Hematopoietic multipotent progenitor cell (in vitro differentiated cells): Measurements from ENCODE around the gene CHERP. TPM values are rescaled to one million over a fixed set of nuclear protein-coding genes. Genes with fewer than 3 reads are reported as not detected.
"Not testable (repeated sequence)": the region's sequence is repeated elsewhere in the genome, so short reads cannot be mapped to it uniquely, and the experiment has no call there.

Experiments
- DNase-seq, 3 donors: peaks; one replicate each; pipeline ENCODE4 v3.0.0-alpha.2; 2011 to 2015; ENCODE audit warnings: low read depth in 2 of 3, low spot score in 2 of 3
- total RNA-seq: library from RNA; depleted of rRNA; stranded (reverse); fragments of >200 nt; gene quantifications from one replicate; pipeline ENCODE4 v1.2.3, GENCODE V29; 2012

The CHERP gene
- total RNA-seq, 1 donor, result 13.2 TPM

GRCh38 chr19:16522559-16523377 is 19.5 kb downstream of the CHERP start:
- DNase-seq, result no peak

DNA sequence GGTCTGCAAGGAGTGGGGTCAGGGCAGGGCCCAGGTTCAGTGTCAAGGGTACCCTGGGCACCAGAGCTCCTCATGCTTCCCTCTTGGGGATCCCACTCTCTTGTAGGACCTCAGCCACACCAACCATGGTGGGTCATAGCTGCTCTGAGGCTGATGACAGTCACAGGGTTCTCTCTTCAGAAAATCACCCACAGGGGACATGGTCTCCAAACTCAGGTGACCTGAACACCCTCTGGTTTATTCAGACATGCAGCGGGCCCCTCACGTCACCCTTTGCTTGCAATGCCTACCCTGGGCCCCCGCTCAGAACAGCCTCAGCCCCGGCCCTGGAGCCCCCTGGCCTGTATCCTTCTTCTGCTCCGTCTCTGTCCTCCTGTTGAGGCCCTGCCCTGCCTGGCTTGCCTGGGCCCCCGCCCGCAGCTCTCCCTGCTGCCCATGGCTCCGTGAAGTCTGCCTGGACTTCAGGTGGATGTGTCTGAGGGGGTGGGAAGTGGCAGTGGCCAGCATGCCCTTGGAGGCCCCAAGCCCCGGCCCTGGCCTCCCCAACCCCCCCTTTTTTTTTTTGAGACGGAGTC is 20.4 kb downstream of the CHERP start:
- DNase-seq, result no peak

DNA sequence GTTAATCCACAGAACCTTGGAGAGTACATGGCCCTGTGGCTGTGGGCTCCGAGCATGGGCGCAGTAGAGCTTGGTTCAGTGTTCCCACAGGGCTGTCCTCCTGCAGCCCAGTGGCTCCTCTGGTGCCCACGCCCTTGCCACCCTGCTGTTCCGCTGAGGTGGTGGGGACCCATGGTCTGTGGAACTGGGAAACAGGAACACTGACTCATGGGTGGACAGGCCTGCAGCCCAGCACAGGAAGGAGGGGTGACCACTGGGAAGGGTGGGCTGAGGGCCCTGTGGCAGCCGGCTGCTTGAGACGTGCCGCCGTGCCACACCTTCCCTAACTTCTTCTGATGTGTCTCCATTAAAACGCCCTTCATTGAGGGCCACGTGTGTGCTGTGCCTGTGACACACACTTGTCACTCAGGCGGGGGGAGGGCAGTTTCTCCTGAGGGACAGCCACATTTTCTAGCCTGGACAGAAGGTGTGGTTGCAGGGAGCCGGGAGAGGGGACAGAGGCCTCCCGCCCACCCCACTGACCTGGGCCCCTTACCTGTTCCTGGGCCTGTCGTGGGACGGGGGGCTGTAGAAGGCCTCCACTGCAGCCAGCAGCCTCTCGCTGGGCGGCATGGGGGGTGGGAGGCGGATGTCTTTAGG is 21.1 kb downstream of the CHERP start:
- DNase-seq, result no peak

DNA sequence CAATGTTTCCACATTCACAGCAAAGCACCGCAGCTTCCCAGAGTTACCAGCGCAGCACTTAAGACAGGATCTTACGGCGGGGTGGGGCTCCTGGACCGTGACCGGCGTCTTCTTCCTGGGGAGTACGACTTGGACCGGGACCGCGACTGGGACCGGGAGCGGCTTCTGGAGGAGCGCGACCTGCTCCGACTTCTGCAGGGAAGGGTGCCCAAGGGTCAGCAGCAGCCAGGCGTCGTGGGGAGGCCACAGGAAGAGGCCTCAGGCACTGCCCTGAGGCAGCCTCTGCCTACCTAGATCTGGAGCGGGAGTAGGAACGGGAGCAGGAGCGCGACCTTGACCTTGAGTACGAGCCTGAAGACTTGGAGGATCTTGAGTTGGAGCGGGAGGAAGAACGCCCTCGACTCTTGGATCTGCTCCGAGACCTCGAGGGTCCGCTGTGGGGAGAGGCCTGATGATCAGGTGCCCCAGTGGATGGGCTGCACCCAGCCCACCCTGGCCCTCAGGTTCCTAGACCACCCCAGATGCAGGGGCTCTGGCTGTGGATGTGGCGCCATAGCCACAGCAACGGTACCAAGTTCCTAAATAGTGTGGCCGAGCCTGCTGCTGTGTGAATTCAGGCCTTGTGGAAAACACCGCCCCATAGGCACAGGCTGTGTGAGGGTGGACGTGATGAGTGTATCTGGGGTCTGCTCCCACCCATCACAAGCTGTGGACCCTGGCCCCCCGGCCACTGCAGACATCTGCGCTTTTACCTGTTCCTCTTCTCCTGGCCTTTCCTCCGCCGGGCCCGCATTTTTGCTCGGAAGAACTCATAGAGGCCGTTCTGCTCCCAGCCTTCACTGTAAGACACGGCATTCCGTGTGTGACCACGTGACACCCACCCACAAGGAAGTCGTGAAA is 21.9 kb downstream of the CHERP start:
- no peak for DNase-seq

DNA sequence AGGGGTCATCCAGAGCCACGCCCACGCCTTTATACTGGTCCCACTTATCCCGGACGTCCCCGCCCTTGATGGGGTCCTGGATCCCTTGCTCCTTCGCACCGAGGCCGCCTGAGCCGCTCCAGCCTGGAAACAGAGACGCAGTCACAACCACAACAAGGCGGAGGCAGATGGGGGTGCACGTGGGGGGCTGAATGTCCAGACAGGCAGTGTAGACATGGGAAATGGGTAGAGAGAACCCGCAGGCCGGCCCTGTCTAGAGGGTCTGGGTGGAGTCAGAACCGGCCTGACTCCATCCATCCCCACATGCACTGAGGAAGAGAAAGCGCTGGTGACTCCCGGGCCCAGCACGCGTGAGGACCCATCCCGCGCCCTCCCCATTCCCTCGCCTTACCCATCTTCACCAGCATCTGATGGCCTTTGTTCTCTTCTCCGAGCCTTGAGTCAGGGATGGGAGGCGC is 23.0 kb downstream of the CHERP start:
- no peak for DNase-seq

DNA sequence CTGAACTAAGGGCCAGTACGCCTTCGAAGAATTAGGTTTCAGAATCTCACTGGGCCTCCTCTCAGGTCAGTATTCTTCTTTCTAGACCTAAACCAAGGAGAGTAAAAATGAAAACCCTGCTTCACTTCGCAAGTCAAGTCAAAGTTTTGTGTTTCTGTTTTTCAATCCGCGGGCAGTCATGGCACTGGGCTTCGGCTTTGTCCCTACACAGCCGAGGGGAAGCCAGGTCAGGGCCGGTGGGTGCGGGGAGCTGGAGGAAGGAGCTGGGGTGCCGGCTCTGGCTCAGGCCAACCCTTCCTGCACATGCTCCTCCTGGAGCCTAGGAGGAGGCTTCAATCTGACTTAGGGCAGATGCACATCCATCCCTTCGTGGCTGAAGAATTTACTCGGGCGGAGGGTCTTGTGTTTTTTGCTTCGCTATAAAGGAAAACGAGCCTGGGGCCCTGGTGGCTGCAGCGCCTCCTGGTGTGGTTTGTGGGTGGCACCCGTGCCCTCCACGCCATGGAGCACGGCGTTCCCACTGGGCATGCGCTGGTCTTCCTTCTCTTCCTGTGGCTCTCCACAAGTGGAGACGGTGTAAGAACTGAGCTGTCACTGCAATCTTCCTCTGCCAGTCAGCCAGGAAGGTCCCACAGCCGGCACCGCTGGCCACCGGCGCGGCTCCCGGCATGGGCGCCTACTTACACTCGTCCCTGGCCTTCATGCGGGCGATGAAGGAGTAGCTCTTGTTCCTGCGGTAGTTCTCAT is 23.6 kb downstream of the CHERP start:
- DNase-seq, result no peak

GRCh38 chr19:16518061-16518460 is 24.2 kb downstream of the CHERP start:
- no peak for DNase-seq

DNA sequence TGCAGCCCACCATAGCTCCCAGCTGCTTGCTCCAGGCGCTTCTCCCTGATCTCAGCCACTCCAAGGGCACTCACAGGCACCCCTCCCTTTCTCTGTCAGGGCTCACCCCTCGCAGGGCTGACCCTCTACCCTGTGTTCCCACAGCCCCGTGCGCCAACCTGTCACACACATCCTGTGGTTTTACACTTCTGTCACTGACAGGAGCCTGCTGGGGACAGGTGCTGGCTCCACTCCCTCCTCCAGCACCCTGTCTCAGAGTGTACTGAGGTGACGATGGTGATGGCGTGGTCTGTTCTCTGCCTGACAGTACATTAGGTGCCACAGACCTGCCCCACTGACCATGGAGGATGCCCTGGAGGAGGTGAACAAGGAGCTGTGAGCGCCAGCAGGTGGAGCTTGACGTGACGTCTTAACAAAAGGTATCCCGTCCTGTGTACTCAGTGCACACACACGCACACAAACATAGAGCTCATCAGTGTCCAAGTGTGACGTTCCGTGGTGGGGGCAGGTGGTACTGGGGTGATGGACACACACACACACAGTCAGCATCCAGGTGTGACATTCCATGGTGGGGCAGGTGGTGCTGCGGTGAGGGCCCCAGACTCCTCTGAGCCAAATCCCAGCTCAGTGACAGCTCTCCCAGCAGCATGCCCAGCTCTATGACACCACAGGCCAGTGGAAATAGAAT is 25.2 kb downstream of the CHERP start:
- DNase-seq, result no peak

DNA sequence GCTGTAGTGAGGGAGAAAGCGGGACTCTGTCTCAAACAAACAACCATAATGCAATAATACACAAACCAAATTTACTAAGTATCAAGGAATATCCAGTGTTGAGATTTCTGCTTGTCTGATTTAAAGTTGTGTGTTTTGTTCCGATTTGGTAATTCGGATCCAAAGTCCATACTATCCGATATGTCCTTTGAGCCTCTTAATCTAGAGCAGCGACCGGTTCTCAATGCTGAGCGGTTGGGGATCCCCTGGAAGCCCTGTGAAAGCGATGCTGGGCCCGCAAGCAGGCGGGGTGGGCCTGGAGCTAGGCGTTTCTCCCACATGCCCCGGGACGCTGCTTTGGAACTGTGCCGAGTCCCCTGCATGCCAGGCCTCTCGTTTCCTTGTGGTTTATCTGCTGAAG is 25.9 kb downstream of the CHERP start:
- no peak for DNase-seq

DNA sequence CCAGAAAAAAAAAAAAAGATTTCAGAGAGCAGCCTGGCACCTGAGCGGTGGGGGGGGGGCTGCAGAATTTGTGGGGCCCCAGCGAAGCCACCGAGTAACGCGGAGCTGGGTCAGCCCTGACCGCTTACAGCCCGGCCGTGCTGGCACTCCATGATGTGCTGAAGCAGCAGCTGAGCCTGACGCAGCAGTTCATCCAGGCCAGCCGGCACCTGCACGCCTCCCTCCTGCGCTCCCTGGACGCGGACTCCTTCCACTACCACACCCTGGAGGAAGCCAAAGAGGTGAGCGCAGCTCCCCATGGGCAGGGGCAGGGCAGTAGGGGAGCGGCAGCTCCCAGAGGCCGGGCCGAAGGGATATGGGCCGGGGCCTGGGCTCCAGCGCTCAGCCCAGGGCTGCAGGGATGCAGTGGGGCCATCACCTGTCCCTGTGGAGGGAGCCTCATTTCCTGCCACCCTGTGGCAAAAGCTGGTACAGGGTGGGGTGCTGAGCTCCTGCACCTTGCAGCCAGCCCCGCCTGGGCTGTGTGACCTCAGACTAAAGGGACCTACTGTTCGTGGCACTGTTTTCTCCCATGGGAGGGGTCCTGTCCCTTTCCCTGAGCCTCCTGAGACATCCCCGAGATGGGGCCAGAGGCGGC is 27.7 kb downstream of the CHERP start:
- DNase-seq, result no peak

- not testable (repeated sequence) for DNase-seq
Observed at GRCh38 chr19:16512611-16513010, 29.6 kb downstream of the CHERP start.

DNA sequence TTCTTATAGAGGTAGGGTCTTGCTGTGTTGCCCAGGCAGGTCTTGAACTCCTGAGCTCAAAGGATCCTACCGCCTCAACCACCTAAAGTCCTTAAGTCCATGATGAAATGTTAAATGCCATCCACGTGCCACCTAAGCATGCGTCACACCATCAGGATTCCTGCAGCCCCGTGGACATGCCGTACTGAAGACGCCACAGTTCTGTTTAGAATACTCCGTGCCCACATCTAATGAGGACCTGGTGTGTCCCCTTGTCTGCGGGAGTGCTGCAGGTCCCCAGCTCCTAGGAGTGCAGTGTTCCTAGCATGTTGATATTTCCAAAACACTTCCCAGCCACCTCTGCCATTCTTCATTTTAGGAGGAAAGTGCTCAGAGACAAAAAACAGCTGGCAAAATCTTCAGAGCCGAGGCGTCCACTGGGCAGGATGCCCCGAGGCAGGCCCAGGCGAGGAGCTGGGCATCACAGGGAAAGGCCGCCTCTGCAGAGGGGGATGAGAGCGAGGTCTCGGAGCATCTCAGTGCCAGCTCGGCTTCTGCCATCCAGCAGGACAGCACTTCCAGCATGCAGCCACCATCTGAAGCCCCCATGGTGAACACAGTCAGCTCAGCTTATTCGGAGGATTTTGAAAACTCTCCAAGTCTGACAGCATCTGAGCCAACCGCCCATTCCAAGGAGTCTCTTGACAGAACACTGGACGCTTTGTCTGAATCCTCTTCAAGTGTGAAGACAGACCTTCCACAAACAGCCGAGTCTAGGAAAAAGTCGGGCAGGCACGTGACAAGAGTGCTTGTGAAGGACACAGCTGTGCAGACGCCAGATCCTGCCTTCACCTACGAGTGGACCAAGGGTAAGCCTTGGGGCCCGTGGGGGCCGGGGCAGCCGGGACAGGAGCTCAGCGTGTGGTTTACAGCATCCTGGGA is 32.8 kb downstream of the CHERP start:
- no peak for DNase-seq

- no peak for DNase-seq
Observed at GRCh38 chr19:16508546-16508945, 33.7 kb downstream of the CHERP start.

DNA sequence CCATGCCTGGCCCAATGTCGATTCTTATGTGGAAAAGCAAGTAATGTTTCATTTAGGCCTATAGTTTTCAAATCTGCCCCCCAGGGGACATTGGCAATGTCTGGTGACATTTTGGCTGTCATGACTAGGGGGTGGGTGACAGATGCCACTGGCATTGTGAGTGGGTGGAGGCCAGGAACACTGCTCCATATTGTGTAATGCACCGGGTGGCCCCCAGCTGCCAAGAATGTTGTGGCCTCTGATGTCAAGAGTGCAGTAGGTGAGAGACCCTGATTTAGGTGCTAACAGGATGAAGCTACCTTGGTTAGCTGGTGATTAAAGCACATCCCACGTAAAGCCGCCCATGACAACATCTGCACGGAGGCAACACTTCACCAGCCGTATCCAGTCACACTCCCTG is 35.3 kb downstream of the CHERP start:
- DNase-seq, result no peak

DNA sequence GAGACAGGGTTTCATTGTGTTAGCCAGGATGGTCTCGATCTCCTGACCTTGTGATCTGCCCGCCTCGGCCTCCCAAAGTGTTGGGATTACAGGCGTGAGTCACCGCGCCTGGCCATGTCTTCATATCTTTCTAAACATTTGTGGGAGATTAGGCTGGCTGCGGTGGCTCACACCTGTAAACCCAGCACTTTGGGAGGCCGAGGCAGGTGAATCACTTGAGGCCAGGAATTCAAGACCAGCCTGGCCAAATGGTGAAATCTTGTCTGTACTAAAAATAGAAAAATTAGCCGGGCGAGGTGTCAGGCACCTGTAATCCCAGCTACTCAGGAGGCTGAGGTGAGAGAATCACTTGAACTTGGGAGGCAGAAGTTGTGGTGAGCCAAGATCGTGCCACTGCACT is 36.1 kb downstream of the CHERP start:
- not testable (repeated sequence) for DNase-seq

GRCh38 chr19:16504271-16504670 is 38.0 kb downstream of the CHERP start:
- DNase-seq, result no peak

- no peak for DNase-seq
Observed at GRCh38 chr19:16497837-16498236, 44.4 kb downstream of the CHERP start.

DNA sequence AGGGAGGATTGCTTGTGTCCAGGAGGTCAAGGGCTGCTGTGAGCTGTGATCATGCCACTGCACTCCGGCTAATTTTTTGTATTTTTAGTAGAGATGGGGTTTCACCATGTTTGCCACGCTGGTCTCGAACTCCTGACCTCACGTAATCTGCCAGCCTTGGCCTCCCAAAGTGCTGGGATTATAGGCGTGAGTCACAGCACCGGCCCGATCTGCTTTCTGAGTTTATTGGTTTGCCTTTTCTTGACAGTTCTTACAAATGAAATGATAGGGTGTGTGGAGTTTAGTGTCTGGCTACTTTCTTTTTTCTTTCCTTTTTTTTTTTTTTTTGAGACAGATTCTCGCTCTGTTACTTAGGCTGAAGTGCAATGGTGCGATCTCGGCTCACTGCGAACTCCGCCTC is 45.2 kb downstream of the CHERP start:
- no peak for DNase-seq
